ENCODE measurements around the gene PAK2. TPM values are rescaled to one million over a fixed set of nuclear protein-coding genes. Genes with fewer than 3 reads are reported as not detected.

Gene PAK2
- 49.1 and 51.3 TPM in 2 replicates for total RNA-seq (2014; rRNA removed; shearing (Covaris generic))

DNA sequence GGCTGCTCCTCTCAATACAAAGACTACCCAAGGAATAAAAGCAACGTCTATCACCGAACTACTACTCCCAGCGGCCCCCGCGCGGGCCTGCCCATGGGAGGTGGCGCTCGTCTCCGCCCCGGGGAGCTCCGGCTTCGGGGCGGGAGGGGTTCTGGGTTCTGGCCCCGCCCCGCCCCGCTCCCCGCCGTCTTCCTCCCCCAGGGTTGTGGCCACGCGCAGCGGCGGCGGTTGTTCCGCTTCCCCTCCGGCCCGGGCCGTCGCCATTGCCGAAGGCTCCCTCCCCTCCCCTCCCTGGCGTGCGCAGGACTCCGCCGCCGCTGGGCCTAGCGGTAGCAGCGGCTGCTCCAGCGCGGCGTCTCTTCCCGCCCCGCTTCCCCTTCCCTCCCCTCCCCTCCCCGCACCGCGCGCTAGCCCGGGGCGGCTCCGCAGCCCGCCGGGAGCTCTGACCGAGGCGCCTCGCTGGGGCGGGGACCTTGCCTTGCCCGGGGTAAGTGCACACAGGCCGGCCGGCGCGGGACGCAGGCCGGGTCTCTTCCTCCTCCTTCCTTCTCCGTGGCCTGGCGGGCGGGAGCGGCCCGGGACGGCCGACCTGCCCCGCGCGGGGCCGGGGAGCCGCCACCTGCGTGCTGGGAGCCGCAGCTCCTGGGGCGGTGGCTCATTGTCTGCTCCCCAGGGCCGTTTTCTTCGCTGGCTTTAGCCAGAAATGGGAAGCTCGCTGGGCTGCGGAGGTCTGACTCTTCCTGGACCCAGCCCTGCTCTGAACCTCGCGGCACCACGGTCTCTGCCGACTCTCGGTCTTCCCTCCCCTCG lies at the start of gene PAK2:
PAK2 (plus strand) TSS at position 187 of the 810 bp plus-strand sequence. CDS start 42,790 bp downstream, outside the sequence.
- peaks cover 5% of the 10 kb centered on the region; the same call in 1 of the 2 replicates for H3K4me1 ChIP-seq
- peak within 1 kb of the TSS; percentile 89 for H3K4me3 ChIP-seq
- H3K36me3 ChIP-seq, result no peaks in the 10 kb centered on the region; the same call in 1 of the 2 replicates
- peak; percentile 89 to 92 for DNase-seq
- no peaks in the 10 kb centered on the region for H3K27me3 ChIP-seq
- peak within 1 kb of the TSS; percentile 72 for H3K27ac ChIP-seq
- no peaks in the 10 kb centered on the region for H3K9me3 ChIP-seq (replicated peaks)

DNA sequence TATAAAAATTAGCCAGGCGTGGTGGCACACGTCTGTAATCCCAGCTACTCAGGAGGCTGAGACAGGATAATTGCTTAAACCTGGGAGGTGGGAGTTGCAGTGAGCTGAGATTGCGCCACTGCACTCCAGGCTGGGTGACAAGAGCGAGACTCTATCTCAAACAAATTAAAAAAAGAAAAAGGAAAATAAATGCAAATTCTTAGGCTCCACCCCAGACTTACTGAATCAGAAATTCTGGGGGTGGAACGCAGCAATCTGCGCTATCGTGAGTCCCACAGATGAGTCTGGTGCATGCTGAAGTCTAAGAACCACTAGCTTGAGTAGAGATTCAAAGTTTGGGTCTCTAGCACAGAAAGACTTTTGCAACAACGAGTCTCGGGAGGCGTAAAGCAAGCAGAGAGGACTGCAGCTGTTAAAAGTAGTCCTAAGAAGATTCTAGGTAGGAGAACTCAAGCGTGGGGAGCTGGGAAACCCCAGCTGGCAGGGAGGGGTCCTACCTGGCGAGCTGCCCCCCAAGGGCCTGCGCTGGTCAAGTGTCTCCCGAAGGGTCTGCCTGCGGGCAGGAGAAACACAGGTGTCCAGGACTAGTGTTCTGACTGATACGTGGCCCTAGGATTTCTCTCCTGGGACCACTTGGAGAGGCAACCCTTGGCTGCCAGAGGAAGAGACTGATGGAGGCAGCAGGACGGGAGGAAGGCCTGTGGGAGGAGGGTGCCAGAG lies 49.6 kb upstream of the PAK2 start:
- Histone ChIP-seq H3K4me3 (no peak overlapping the region), H3K27ac (no peak overlapping the region), H3K4me1 (no peaks in the 10 kb centered on the region; the same call in 1 of the 2 replicates), H3K27me3 (no peaks in the 10 kb centered on the region; the same call in 1 of the 2 replicates), H3K36me3 (no peaks in the 10 kb centered on the region), H3K9me3 (replicated peaks) (no peaks in the 10 kb centered on the region)
- no peak for DNase-seq

- DNase-seq, result no peak
- no peaks in the 10 kb centered on the region; the same call in 1 of the 2 replicates for H3K27me3 ChIP-seq
- no peak overlapping the region for H3K4me3 ChIP-seq
- H3K27ac ChIP-seq, result no peak overlapping the region
- H3K4me1 ChIP-seq, result no peaks in the 10 kb centered on the region
- H3K36me3 ChIP-seq, result no peaks in the 10 kb centered on the region
- H3K9me3 ChIP-seq (replicated peaks), result no peaks in the 10 kb centered on the region
Observed at GRCh38 chr3:196691386-196691785, 48.3 kb upstream of the PAK2 start.

DNA sequence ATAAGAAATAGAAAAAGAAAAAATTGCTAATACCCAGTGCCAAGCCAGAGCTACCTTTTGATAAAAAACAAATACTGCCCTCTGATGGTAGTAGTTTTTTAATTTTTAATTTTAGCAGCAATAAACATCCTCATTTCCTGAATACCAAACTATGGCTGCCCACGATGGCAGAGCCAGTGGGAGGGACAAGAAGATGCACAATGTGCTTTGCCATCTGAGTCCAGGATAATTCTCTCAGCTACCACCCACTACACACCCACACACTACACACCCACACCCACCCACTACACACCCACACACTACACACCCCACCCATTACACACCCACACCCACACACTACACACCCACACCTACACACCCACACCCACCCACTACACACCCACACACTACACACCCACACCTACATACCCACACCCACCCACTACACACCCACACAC lies 45.4 kb upstream of the PAK2 start:
- Histone ChIP-seq H3K27me3 (no peaks in the 10 kb centered on the region), H3K27ac (no peak overlapping the region), H3K9me3 (replicated peaks) (no peaks in the 10 kb centered on the region), H3K4me3 (no peak overlapping the region), H3K4me1 (no peaks in the 10 kb centered on the region), H3K36me3 (no peaks in the 10 kb centered on the region)
- DNase-seq, result peak in 1 of 2 experiments; percentile 13

DNA sequence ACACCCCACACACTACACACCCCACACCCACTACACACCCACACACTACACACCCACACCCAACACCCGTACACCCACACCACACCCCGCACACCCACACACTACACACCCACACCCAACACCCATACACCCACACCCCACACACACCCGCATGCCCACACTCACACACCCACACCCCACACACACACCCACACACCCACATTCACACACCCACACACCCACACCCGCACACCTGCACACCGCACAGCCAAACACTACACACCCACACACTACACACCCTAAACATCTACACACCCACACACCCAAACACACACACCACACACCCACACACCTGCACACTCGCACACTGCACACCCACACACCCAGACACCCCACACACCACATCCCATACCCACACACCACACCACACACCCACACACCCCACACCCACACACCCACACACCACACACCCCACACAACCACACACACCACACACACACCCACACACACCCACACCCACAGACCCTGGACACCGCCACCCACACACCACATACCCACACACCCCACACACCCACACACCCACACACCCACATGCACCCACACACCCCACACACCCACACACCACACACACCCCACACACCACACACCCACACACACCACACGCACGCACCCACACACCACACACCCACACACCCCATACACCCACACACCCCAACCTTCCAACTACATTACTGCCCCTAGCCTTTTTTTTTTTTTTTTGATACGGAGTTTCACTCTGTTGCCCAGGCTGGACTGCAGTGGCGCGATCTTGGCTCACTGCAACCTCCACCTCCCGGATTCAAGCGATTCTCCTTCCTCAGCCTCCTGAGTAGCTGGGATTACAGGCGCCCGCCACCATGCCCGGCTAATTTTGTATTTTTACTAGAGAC lies 44.5 kb upstream of the PAK2 start:
- H3K9me3 ChIP-seq (replicated peaks), result no peaks in the 10 kb centered on the region
- H3K27ac ChIP-seq, result no peak overlapping the region
- no peak for DNase-seq
- H3K4me3 ChIP-seq, result no peak overlapping the region
- H3K36me3 ChIP-seq, result no peaks in the 10 kb centered on the region
- no peaks in the 10 kb centered on the region for H3K4me1 ChIP-seq
- no peaks in the 10 kb centered on the region for H3K27me3 ChIP-seq

DNA sequence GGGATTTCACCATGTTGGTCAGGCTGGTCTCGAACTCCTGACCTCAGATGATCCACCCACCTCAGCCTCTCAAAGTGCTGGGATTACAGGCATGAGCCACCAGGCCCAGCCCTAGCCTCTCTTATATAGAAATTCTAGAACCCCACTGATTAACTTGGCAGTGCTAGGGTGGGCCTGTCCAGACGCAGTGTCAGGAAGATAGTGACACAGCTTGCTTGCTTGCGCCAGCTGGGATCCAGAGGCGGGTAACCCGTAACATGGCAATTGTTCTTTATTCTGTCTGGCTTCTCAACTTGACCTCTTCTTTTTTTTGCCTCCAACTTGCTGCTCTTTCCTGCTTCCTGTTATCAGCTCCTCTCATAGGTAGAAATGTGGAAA lies 43.8 kb upstream of the PAK2 start:
- Histone ChIP-seq H3K36me3 (no peaks in the 10 kb centered on the region), H3K27ac (no peak overlapping the region), H3K4me3 (no peak overlapping the region), H3K4me1 (no peaks in the 10 kb centered on the region), H3K9me3 (replicated peaks) (no peaks in the 10 kb centered on the region), H3K27me3 (no peaks in the 10 kb centered on the region)
- DNase-seq, result no peak

DNA sequence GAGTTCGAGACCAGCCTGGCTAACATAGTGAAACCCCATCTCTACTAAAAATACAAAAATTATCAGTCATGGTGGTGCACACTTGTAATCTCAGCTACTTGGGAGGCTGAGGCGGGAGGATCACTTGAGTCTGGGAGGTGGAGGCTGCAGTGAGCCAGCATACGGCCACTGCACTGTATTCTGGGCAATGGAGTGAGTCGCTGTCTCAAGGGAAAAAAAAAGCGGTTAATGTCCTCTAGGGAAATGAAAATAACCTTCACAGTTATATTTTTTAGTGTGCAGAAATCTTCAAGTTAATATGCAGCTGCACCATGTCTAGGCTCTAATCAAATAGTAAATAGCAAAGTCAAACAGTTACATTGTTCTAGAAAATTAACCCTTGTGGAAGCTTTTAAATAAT lies 42.4 kb upstream of the PAK2 start:
- no peaks in the 10 kb centered on the region for H3K36me3 ChIP-seq
- no peak overlapping the region for H3K27ac ChIP-seq
- no peak overlapping the region for H3K4me3 ChIP-seq
- no peaks in the 10 kb centered on the region for H3K27me3 ChIP-seq
- no peak for DNase-seq
- no peaks in the 10 kb centered on the region for H3K9me3 ChIP-seq (replicated peaks)
- H3K4me1 ChIP-seq, result no peaks in the 10 kb centered on the region

DNA sequence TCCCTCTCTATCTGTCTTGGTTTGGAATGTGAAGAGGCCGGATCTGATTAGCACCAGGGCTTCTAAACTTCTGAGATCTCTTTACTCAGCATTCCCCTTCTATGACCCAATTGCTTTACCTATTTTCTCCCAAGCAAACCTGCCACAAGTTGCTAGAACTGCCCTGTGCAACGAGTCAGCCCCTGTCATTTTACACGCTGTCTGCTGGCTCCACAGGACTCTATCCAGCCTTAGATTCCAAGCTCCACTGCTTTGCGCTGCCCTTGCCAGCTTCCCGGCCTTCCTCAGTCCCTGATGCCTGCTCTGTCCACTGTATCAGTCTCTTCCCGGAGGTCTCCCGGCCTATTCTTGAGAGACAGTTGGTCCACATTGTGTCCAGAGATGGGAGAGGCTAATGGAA lies 39.9 kb upstream of the PAK2 start:
- no peak overlapping the region for H3K4me3 ChIP-seq
- H3K4me1 ChIP-seq, result no peaks in the 10 kb centered on the region
- no peaks in the 10 kb centered on the region for H3K27me3 ChIP-seq
- no peaks in the 10 kb centered on the region for H3K36me3 ChIP-seq
- H3K9me3 ChIP-seq (replicated peaks), result no peaks in the 10 kb centered on the region
- no peak overlapping the region for H3K27ac ChIP-seq
- DNase-seq, result no peak

DNA sequence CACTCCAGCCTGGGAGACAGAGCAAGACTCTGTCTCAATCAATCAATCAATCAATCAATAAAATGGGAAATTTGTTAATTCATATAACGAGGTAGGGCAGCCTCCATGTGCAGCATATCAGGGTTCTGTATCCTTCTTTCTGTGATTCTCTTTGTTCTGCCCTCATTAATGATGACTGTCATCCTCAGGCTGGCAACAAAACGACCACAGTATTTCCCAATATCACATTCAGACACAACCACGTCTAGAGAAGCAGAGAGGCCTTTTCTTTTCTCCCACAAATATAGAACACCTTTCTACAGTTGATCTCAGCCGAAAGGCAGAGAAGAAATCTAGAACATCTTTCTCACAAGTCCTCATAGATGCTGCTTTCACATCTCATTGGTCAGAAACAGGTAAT lies 38.9 kb upstream of the PAK2 start:
- Histone ChIP-seq H3K9me3 (replicated peaks) (no peaks in the 10 kb centered on the region), H3K4me3 (no peak overlapping the region), H3K27ac (no peak overlapping the region), H3K36me3 (no peaks in the 10 kb centered on the region), H3K27me3 (no peaks in the 10 kb centered on the region), H3K4me1 (no peaks in the 10 kb centered on the region)
- no peak for DNase-seq

- no peak for DNase-seq
- Histone ChIP-seq H3K36me3 (no peaks in the 10 kb centered on the region), H3K27ac (no peak overlapping the region), H3K9me3 (replicated peaks) (no peaks in the 10 kb centered on the region), H3K4me1 (no peaks in the 10 kb centered on the region), H3K27me3 (no peaks in the 10 kb centered on the region), H3K4me3 (no peak overlapping the region)
Observed at GRCh38 chr3:196706327-196706726, 33.3 kb upstream of the PAK2 start.

GRCh38 chr3:196706731-196707130 lies 32.9 kb upstream of the PAK2 start:
- no peak for DNase-seq
- Histone ChIP-seq H3K27me3 (no peaks in the 10 kb centered on the region), H3K36me3 (no peaks in the 10 kb centered on the region), H3K9me3 (replicated peaks) (no peaks in the 10 kb centered on the region), H3K27ac (no peak overlapping the region), H3K4me3 (no peak overlapping the region), H3K4me1 (no peaks in the 10 kb centered on the region)

GRCh38 chr3:196707566-196707965 lies 32.1 kb upstream of the PAK2 start:
- DNase-seq, result no peak
- no peaks in the 10 kb centered on the region for H3K27me3 ChIP-seq
- H3K36me3 ChIP-seq, result no peaks in the 10 kb centered on the region
- no peak overlapping the region for H3K27ac ChIP-seq
- H3K4me3 ChIP-seq, result no peak overlapping the region
- H3K9me3 ChIP-seq (replicated peaks), result no peaks in the 10 kb centered on the region
- no peaks in the 10 kb centered on the region for H3K4me1 ChIP-seq

- Histone ChIP-seq H3K4me3 (no peak overlapping the region), H3K9me3 (replicated peaks) (no peaks in the 10 kb centered on the region), H3K36me3 (no peaks in the 10 kb centered on the region), H3K27ac (no peak overlapping the region), H3K4me1 (no peaks in the 10 kb centered on the region), H3K27me3 (no peaks in the 10 kb centered on the region)
- DNase-seq, result no peak
Observed at GRCh38 chr3:196708467-196708866, 31.2 kb upstream of the PAK2 start.

GRCh38 chr3:196711838-196712513 lies 27.7 kb upstream of the PAK2 start, which contains the start of the genes CEP19 and PIGX:
CEP19 (minus strand) TSS chr3:196712250; CDS start chr3:196708657, 3,593 bp downstream.
PIGX (plus strand) TSS chr3:196712377.
- Histone ChIP-seq H3K4me3 (peak within 1 kb of the TSS; percentile 87), H3K36me3 (no peaks in the 10 kb centered on the region), H3K27ac (peak within 1 kb of the TSS; percentile 42), H3K9me3 (replicated peaks) (no peaks in the 10 kb centered on the region), H3K27me3 (no peaks in the 10 kb centered on the region), H3K4me1 (no peaks in the 10 kb centered on the region)
- DNase-seq, result peak; percentile 80 to 87

All from SJCRH30 (cell line).